Loucy (cell line): ENCODE data around the gene RAB1A.

Experiments
- H2AFZ ChIP-seq: fragments of 200-600 bp; sonication (generic); 2 replicates; pipeline ENCODE4 v1.6.0; 2016; ENCODE audit warnings: antibody characterized with exemption, mild to moderate bottlenecking, low read length, moderate library complexity
- H3F3A ChIP-seq: fragments of 200-600 bp; 2 replicates; pipeline ENCODE4 v1.6.0; 2016; ENCODE audit warnings: antibody characterized with exemption, low read depth, mild to moderate bottlenecking
- H3K27me3 ChIP-seq: fragments of 200-600 bp; sonication (generic); 2 replicates; pipeline ENCODE4 v1.6.1; 2014; ENCODE audit warnings: low read length, mild to moderate bottlenecking; ENCODE audit not compliant: insufficient read depth, poor library complexity, severe bottlenecking
- H3K36me3 ChIP-seq: fragments of 200-600 bp; sonication (generic); 2 replicates; pipeline ENCODE4 v1.6.1; 2016; ENCODE audit warnings: low read length; ENCODE audit not compliant: insufficient read depth
- H3K4me1 ChIP-seq: fragments of 200-600 bp; sonication (generic); 2 replicates; pipeline ENCODE4 v1.5.1; 2014; ENCODE audit warnings: low read length, mild to moderate bottlenecking; ENCODE audit not compliant: insufficient read depth, poor library complexity, severe bottlenecking
- H3K4me2 ChIP-seq: fragments of 200-600 bp; sonication (generic); 2 replicates; pipeline ENCODE4 v1.6.0; 2014; ENCODE audit warnings: antibody characterized with exemption, low read length, low read depth, mild to moderate bottlenecking; ENCODE audit not compliant: poor library complexity, severe bottlenecking
- H3K4me3 ChIP-seq: fragments of 200-600 bp; sonication (generic); 2 replicates; pipeline ENCODE4 v1.5.1; 2014; ENCODE audit warnings: low read length, mild to moderate bottlenecking, mixed read lengths; ENCODE audit not compliant: poor library complexity, severe bottlenecking
- H3K79me2 ChIP-seq: fragments of 200-600 bp; sonication (generic); 2 replicates; pipeline ENCODE4 v1.6.1; 2014; ENCODE audit warnings: low read length; ENCODE audit not compliant: insufficient read depth
- H3K9ac ChIP-seq: fragments of 200-600 bp; sonication (generic); 2 replicates; pipeline ENCODE4 v1.6.0; 2014; ENCODE audit warnings: mild to moderate bottlenecking, low read depth, low read length, moderate library complexity; ENCODE audit not compliant: poor library complexity, severe bottlenecking
- H3K9me2 ChIP-seq: fragments of 200-600 bp; sonication (generic); replicated peaks from 2 replicates; pipeline ENCODE4 v1.6.1; 2016; ENCODE audit warnings: low read depth, low read length, mixed read lengths
- H3K9me3 ChIP-seq: fragments of 200-600 bp; sonication (generic); 2 replicates; pipeline ENCODE4 v1.6.1; 2014; ENCODE audit warnings: mild to moderate bottlenecking, antibody characterized with exemption, low read length, low read depth; ENCODE audit not compliant: insufficient read depth
- H4K20me1 ChIP-seq: fragments of 200-600 bp; sonication (generic); 2 replicates; pipeline ENCODE4 v1.6.0; 2014; ENCODE audit warnings: antibody characterized with exemption, low read length, mild to moderate bottlenecking; ENCODE audit not compliant: insufficient read depth, poor library complexity, severe bottlenecking
- EZH2phosphoT487 ChIP-seq: fragments of 200-600 bp; IDR thresholded peaks from 2 replicates; pipeline ENCODE4 v1.6.1; 2018; ENCODE audit warnings: antibody characterized with exemption, mild to moderate bottlenecking, moderate library complexity, borderline replicate concordance
- TF ChIP-seq, protein P1 (sequence below): fragments of 200-600 bp; sonication (generic); conservative IDR thresholded peaks from 2 replicates; pipeline ENCODE4 v1.5.1; 2014; ENCODE audit warnings: mild to moderate bottlenecking, antibody characterized with exemption, low read length

The RAB1A gene

DNA sequence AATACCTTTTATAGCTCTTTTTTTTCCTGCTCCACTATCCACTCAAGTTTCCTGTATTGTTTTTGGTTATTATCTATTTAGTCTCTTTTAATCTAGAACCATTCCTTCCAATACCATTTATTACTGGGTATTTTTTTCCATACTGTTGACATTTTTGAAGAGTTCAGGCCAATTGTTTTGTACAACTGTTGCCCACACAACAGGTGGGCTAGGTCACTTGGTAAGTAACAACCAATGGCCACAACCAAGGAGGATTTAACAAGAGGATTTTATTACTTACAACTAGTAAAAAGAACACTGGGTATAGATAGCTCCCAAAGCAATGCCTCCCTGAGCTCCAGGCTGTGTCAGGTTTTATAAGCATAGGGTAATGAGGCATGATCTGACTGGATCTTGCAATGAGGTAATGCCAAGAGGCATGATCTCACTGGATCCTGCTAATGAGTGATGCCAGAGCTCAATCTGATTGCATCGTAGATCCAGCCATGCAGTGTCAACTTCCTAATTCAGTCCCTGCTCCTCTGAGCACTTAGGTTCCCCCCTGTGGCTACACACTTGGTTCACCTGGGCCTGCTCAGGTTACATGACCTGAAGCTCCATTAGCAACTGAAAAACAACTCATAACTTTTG, 80.8 kb downstream of the RAB1A start:
- H2AFZ ChIP-seq = no peak overlapping the region
- no peaks in the 10 kb centered on the region; the same call in 1 of the 2 replicates for H3K9me3 ChIP-seq
- H3K4me3 ChIP-seq = no peak overlapping the region
- no peak overlapping the region for H3K9ac ChIP-seq
- H3K27me3 ChIP-seq = no peaks in the 10 kb centered on the region
- no peak overlapping the region for H3K4me2 ChIP-seq
- H3K4me1 ChIP-seq = peaks cover 15% of the 10 kb centered on the region
- no peaks in the 10 kb centered on the region for H3K79me2 ChIP-seq
- H3K36me3 ChIP-seq = no peaks in the 10 kb centered on the region
- TF ChIP-seq, protein P1, sequence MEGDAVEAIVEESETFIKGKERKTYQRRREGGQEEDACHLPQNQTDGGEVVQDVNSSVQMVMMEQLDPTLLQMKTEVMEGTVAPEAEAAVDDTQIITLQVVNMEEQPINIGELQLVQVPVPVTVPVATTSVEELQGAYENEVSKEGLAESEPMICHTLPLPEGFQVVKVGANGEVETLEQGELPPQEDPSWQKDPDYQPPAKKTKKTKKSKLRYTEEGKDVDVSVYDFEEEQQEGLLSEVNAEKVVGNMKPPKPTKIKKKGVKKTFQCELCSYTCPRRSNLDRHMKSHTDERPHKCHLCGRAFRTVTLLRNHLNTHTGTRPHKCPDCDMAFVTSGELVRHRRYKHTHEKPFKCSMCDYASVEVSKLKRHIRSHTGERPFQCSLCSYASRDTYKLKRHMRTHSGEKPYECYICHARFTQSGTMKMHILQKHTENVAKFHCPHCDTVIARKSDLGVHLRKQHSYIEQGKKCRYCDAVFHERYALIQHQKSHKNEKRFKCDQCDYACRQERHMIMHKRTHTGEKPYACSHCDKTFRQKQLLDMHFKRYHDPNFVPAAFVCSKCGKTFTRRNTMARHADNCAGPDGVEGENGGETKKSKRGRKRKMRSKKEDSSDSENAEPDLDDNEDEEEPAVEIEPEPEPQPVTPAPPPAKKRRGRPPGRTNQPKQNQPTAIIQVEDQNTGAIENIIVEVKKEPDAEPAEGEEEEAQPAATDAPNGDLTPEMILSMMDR = no peak
- no peak for TF ChIP-seq EZH2phosphoT487
- no peaks in the 10 kb centered on the region for H4K20me1 ChIP-seq
- H3F3A ChIP-seq = no peaks in the 10 kb centered on the region
- no peaks in the 10 kb centered on the region for H3K9me2 ChIP-seq

DNA sequence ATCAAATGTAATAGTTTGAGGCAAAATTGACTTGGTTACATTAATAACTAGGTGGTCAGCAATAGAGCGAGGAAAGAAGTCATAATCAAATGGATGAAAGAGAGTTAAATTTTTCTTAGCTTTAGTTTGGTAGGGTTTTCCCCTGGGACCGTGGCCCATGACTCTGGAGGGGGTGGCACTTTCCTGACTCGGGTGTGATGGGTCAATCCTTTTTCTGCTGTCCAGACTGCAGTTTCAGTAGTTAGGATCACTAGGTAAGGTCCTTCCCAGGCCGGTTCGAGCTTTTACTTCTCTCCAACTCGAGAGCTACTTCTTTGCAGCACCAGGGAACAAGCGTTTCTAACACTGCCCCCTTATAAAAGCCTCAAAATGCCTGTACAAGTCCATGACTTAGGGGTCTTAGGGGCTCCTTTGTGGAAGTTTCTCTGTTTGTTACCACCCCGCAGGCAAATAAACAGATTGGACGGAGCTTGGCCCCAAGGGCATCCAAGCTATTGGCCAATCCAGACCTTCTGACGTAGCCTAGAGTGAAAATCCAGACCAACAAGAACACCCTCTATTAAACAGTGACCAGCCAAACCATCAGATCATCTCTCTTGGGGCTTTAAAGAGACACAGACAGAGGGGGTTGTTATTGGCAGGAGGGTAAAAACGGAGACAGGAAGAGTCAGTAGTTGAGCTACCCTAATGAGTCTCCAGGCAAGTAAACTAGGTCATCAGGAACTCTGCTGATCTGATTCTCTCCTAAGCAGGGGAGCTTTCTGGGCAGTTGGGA, 83.1 kb downstream of the RAB1A start:
- no peaks in the 10 kb centered on the region for H3K27me3 ChIP-seq
- no peak overlapping the region for H2AFZ ChIP-seq
- no peaks in the 10 kb centered on the region; the same call in 1 of the 2 replicates for H3K9me3 ChIP-seq
- H3K9me2 ChIP-seq = no peaks in the 10 kb centered on the region
- no peaks in the 10 kb centered on the region for H4K20me1 ChIP-seq
- H3K4me2 ChIP-seq = no peak overlapping the region
- no peak overlapping the region for H3K9ac ChIP-seq
- TF ChIP-seq, protein P1 = no peak
- TF ChIP-seq EZH2phosphoT487 = no peak
- H3F3A ChIP-seq = no peaks in the 10 kb centered on the region
- H3K79me2 ChIP-seq = no peaks in the 10 kb centered on the region
- H3K4me1 ChIP-seq = peaks cover 7% of the 10 kb centered on the region
- no peaks in the 10 kb centered on the region for H3K36me3 ChIP-seq
- H3K4me3 ChIP-seq = no peak overlapping the region

DNA sequence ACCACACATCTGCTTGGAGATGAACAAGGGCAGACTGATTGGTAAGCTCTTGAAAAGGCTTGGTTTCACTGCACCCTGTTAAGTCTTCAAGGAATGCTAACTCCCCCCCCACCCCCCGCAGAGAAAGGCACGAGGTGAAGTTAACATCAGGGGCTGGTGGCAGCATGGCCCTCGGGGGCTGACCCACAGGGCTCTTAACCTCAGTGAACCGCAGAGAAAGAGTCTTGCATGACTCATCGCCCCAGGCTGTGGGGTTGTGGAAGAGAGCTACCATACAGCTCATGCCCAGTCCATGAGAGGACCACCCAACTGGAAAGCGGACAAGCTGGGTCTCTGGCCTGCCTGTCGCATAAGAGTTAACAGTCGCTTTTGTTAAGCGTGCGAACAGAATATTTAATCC, 84.3 kb downstream of the RAB1A start:
- H3K9me2 ChIP-seq = no peaks in the 10 kb centered on the region
- no peaks in the 10 kb centered on the region for H3F3A ChIP-seq
- no peaks in the 10 kb centered on the region for H4K20me1 ChIP-seq
- H3K9ac ChIP-seq = no peak overlapping the region
- no peaks in the 10 kb centered on the region; the same call in 1 of the 2 replicates for H3K9me3 ChIP-seq
- no peak for TF ChIP-seq EZH2phosphoT487
- TF ChIP-seq, protein P1 = no peak
- H3K27me3 ChIP-seq = no peaks in the 10 kb centered on the region
- no peak overlapping the region for H3K4me2 ChIP-seq
- no peaks in the 10 kb centered on the region for H3K36me3 ChIP-seq
- no peak overlapping the region for H2AFZ ChIP-seq
- H3K4me3 ChIP-seq = no peak overlapping the region
- no peaks in the 10 kb centered on the region for H3K79me2 ChIP-seq
- peaks cover 7% of the 10 kb centered on the region for H3K4me1 ChIP-seq
